NK-92 treated with Interleukin-12 subunit alpha and Interleukin-12 subunit beta, amount 100 ng/mL, for 24 hours (cell line): Measurements from ENCODE around the gene HOXB3.

Experiments used
- DNase-seq: peaks from one replicate; lab custom pipeline; 2025; lab: John Stamatoyannopoulos, UW

HOXB3 gene

DNA sequence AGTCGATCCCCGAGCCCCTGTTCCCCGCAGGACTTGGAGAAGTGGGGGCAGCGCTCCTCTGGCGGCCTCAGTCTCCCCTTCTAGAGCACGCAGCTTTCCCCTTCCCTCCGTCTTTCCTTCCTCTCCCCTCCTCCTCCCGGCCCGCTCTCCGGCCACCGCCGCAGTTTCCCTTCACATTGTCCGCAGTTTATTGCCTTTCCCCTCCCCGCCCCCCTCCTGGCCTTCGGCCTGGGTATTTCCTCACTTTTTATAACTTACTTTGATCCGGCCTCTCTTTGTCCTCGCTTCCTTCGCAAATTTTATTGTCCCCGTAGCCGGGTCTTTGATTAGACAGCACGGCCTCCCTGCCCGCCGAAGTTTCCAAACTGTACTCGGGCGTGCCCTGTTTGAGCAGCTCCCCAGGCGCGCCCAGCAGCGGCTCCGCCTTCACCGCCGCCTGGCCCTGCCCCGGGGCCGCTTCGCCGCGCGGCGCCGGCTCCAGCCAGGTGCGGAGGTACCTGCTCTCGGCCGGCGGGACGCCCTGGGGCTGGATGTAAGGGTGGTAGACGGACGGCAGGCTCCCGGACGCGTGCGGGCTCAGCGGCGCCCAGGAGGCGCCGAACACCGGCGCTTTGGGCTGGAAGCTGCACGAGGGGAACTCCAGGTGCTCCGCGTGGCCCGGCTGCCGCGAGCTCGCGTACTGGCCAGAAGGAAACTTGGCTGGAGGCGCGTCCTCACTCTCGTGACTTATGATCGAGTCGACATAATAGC lies 35.6 kb upstream of the HOXB3 start:
- DNase-seq = no peak

DNA sequence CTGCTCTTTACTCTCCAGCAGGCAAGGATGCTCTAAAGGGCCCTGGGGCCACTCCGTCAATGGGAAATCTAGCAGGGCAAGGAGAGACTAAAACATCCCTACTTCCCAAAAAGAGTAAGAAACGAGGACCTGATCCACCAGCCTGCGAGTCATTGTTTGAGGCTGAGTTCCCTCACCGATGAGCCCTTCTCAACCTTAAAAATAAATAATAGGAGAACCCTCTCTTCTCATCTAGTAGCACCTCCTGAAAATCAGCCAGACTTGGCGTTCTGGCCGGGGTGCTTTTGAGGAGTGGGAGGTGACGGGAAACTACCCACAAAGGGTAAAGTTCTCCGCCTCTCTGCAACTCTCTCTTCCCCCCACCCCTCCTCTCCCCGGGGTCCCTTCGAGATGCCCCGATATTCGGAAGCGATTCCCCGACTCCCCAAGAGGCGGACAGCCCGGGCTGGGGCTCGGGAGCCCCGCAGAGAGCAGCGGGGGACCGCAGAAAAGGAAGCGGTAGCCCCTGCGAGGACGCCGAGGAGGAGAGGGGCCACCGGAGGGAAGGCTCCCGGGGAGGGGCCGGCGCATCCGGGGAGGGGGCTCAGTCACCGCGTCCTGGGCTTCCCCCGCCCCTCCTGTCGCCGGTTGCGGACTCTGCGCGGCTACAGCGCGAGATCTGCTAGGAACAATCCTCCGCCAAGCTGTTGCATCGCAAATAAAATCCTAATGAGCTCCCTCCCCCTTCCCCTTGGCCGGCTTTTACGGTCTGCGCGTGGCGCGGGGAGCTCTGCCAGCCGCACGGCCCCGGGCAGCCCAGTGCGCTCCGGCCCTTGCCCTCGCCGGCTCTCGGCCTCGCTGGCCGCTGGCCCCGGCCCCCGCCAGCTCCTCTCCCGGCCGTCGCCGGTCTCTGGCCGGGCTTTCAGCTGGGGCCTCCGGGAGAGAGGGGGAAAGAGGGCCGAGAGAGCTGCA lies 34.8 kb upstream of the HOXB3 start:
- no peak for DNase-seq

DNA sequence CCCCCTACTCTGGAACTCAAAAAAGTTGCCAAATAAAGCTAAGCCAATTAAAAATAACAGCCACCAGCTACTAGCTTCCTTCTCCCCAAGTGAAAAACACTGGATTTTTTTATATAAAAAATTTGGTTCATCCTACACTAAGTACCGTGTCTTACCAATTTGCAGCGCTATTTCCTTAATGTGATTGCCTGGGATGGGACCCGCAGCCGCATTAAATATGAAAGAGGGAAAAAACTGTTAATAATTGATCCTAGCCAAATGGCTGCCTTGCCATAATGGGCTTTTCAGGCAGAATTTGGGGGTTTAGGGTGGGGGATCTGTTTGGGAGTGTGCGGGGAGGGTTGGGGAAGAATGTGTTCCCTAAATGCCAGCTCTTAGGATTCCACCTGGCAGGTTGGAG lies 34.1 kb upstream of the HOXB3 start:
- no peak for DNase-seq

DNA sequence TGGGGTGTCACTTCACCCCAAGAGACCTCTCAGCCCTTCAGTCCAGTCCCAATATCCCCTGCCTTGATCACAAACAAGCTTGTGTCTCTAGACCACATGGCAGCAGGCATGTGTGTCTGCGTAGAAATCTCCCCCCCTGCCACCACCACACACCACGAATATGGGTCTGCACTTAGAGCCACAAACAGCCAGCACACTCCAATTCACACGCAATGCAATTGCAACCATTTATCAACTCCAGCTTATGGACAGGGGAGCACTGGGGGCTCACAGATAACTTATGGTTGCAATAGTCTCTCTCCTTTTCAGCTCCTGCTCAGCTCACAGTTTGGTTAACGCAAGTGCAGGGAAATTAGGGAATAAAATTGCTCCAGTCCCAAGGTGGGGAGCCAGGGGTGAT lies 33.5 kb upstream of the HOXB3 start:
- no peak for DNase-seq

DNA sequence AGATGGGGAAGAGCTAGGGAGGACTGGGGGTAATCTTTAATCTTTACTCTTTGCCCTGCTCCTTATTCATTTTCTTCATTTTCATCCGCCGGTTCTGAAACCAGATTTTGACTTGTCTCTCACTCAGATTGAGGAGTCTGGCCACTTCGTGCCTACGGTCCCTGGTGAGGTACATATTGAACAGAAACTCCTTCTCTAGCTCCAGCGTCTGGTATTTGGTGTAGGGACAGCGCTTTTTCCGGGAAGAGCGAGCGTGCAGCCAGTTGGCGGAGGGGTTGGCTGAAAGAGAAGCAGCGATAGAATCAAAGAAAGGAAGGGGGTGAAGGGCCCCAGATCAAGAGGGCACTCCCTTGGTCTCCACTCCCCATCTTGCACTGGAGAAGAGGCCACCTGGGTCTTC lies 32.8 kb upstream of the HOXB3 start:
- DNase-seq = no peak

DNA sequence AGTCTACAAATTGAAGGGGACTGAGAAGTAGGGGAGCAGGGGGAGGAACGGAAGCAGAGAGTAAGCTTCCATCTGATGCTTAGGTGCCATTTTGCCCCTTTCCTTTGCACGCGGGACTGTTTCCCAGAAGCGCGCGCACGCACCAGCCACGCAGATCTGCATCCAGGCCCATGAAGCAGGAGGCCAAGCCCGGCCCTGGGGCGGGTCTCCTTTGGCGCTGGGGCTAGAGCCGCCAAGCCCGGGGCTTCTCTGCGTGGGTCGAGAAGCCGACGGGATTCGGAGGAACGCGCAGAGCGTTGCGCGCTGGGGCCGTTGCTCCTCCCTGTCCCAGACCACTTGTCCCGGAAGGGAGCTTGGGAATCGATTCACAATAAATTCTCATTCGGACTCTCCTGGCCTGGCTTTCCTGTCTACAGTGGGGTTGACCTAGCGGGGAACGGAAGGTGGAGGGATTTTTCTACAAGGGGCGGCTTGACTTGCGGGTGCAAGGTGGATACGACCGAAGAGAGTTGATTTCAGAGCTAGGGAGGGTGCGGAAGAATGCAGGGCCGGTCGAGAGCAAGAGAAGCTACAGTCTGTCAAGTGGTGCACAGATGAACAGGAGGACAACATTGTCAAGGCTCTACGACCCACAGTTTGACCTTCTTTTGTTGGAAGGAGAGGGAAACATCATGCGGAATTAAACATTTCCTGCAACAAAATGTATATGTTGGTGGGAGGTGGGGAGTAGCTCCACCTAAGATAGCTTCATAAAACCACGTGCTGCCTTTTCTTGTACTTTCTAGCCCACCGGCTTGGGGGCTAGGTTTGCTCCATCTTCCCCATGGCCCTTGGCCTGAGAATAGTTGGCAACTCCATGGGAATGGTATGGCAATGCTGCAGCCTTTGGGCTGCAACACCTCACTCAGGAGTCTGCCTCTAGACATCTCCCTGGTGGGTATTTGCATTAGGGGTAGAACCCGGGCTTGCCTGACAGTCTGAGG lies 31.7 kb upstream of the HOXB3 start:
- DNase-seq = no peak

DNA sequence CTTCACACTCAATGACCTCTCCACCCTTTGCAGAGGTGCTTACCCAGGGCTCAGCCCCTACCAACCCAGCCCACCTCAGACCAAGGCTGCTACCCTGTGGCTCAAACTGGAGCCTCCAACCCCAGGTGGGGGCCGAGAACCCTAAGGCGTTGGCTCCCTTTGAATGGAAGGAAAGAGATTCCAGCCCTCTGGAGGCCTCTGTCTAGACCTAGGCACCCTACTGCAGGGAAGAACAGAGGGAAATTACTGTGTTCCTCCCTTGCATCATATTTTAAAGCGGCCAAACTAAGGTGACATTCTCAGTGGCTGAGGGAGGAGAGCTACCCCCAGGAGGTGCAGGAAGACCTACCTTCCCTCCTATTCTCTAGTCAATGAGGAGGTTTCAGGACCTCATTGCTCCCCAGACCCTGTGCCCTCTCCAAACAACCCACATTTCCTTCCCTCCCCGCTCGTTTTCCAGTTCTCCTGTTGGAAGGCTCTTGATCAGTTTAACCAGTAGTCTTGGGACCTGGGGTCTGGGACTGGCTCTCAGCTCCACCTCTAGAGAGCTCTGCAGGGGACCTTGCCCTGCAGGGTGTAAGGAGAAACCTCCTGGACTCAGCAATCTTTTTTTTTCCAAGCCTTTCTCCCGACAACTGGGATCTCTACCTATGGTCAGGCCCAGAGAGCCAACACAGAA lies 30.6 kb upstream of the HOXB3 start:
- DNase-seq = no peak

DNA sequence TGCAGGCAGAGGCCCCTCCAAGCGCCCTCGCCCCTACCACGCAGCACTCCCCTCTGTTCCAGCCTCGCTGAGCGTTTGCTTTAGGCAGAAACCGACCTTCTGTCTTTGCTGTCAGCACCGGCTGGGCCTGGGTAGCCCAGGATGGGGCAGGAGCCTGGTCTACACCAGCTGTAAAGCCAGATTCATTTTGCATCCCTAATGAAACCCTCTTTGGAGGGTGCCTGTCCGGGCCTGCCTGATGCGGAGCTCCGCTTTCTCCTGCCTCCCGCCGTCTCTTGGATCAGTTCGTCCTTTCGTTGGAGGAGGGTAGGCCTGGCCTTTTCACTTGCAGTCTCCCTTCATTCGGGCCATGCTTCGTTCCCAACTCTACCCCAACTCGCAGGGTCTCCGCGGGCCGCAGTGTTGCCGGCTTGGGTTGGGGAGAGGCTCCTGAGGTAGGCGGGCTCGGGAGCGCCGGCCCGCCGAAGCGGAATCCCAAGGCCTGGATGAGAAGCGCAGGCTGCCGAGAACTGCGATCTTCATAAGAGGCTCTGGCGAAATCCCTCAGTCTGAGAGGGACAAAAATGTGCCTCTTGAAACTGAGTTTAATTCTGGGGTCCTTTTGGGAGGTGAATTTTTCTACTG lies 29.9 kb upstream of the HOXB3 start:
- no peak for DNase-seq

DNA sequence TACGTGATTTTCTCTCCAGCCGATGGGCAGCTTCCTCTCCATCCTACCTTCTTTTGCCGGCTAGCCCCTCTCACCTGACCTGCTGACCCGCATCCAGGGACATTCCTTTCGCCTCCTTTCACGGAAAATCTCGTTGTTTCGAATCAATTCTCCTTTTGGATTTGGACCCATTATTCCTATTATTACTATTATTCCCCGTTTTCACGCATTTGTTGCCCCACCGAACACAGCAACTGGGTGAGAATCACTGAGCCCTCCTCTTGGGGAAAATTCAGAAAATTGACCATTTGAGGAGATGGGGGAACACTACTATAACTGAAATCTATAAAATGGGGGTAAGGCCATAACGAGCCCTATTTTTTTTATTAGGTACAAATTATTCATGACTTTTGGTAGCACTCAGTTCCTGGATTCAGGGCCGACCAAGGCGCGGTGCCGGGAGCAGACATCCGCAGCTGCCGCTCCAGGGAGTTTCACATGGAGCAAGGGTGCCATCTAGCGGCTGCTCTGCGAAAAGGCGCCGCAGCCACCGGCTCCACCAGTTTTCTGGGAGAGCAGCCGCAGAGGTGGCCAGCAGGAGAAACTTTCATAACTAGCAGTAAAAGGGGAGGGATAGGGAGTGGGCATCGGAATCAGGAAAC lies 28.3 kb upstream of the HOXB3 start:
- DNase-seq = peak; percentile 61

DNA sequence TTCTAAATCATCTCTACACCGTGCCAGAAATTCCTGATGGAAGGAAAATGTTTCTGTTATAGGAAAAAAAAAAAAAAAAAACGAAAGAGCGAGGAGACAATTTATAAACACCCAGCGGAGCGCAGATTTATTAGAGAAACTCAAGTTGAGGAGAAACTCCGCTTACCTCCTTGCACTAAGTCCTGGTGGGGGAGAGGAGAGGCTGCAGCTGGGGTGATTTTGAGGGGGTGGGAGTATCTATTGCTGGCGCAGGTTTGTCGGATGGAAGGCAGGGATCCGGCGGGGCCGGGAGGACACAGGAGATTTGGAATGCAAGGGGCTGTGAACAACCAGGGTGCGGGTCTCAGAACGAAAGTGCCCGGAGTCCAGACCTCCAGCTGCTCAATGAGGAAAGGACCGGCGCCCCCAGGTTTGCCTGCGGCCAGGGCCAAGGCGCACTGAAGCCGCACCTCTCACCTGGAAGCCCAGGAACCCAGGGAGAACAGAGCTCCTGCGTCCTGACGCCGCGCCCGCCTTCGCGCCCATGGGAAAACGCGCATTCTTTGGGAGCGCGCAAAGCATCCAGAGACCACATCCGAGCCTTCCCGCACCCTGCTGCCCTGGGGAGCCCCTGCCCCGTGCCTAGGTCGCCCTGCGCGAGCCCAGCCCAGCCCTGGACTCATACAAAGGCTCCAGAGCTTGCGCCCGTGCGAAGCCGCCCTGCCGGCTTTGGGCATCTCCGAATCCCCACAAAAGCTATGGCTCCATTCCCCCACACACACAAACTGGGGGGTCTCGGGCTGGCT lies 27.6 kb upstream of the HOXB3 start:
- DNase-seq = no peak

DNA sequence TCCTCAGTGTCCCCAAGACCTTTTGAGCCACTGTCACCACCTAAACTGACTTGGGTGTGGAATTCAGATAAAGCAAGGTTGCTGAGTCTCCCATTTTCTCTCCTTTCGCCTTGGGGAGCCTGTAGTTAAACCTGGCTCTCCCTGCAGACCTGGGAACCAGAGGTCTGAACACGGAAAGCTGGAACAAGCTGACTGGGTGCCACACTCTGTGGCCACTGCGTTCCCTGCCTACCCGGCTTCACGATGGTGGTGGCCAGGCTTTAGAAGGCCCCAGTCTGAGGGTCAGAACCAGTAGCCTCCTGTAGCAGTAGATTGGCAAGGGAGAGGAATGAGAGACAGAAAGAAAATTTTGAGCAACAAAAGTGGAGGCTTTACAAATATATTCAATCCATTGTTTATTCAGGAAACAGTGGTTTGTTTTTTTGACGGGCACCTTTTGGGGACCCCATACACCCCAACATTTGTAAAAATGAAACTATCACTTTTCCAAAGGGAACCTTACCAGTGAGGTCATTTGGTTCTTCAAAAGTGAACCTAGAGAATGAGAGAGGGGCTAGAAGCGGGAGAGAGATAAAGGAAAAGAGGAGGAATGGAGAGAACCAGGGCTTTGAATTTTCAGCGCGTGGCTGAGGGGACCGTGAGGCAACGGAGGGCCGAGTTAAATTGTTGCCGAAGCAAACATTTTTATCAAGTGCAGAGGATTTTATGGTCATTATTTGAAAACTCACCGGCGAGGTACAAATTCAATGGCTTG lies 26.9 kb upstream of the HOXB3 start:
- DNase-seq = no peak

DNA sequence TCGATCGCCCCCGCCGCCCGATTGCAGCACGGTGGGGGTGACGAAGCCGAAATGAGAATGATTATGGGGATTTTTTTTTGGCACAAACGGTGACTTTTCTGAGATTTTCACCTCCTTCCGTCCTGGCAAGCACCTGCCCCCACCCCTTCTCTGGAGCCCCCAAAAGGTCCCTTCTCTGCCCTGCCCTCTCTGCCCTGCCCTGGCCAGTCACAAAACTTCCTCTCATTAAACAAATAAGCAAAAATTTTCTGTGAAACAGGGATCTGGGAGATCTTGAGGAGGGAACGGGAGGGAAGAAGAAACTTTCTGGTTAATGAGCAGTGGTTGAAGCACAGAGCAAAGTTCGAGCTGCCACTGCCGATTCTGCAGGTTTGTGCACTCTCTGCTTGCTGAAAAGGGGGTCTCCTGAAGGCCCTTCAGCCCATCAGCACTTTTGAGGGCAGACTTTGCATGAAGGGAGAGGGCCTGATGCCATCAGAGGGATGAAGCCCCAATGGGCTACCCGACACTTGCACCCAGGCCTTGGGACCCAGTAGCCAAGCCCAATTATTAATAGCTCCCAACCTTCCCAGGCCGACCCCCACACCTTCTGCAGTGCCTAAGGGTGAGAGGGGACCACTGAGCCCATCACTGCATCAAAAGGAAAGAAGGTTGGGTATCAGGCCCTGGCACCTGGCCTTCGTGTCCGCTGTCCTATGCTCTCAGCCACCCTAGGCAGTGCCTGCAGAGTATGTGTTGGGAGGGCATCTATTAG lies 26.1 kb upstream of the HOXB3 start:
- DNase-seq = no peak

DNA sequence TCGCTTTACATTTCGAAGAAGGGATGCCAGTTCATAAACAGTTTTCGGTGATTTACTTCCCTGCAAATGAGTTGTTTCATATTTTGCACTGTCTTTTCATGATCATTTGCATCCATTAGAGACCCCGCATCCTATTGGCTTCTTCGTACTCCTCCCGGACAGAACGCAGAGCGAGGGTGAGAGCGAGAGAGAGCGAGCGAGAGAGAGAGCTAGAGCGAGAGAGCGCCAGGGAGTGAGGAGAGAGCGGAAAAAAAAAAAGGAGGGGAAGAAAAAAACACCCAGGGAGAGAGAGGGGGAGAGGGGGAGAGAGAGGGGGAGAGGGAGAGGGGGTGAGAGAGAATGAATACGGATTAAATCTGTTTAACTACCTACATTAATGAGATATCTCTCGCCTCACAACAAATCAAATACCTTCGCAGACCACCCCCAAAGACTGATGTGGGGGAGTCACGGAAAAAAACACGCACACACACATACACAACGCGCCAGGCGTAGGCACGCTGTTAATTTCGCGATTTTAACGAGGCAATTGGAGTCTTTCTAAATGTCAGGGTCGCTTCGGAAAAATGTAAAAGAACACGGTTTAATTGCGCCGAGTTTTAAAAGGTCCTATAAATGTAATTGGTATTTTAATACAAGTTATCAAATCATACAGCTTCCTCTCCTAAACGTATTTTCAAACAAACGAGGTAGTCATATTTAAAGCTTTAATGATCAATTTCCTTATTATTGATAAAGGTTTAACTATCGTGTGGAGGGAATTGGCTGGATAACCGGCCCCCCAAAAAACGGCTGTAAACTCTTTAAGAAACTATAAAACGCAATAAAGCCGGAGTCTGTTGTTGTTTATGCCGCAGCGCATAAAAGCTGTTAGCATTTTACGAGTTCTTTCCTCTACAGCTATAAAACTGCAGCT lies 25.3 kb upstream of the HOXB3 start, which contains the start of gene HOXB8:
Gene HOXB8, minus strand, starts transcription at position 246 of the 916 bp plus-strand sequence. CDS start 588 bp downstream, outside the sequence.
- DNase-seq = no peak

DNA sequence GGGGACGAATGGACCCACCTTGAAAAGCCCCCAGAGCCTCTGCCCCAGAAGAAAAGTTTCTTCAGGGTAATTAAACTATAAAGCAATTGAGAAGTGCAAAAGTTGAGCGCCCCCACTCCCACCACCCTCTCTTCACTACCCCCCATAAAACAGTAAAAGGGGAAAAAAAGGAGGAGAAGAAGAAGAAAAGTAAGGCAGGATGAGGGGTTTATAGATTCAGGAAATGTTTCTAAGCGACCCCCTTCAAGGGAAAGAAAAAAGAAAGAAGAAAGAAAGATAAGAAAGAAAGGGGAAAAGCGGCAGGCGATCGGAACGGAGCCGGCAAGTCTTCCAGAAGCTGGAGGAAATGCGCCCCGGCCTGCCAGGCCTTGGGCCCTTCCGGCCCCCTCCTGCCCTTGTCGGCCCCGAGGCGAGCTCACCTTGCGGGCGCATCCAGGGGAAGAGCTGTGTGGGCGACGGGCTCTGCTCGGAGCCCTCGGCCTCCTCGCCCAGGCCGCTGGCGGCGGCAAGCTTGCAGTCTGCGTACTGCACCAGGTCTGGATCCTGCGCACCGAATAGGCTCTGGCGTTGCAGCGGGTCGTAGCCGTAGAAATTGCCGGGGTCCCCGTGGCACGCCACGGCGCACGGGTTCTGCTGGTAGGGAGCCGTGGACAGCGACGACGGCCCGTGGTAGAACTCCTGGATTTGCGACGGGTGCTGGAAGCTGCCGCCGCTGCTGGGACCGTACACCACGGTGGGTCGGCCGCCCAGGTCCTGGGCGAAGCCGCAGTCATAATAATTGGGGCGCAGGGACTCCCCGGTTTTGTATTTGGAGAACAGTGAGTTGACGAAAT lies 24.0 kb upstream of the HOXB3 start:
- no peak for DNase-seq

DNA sequence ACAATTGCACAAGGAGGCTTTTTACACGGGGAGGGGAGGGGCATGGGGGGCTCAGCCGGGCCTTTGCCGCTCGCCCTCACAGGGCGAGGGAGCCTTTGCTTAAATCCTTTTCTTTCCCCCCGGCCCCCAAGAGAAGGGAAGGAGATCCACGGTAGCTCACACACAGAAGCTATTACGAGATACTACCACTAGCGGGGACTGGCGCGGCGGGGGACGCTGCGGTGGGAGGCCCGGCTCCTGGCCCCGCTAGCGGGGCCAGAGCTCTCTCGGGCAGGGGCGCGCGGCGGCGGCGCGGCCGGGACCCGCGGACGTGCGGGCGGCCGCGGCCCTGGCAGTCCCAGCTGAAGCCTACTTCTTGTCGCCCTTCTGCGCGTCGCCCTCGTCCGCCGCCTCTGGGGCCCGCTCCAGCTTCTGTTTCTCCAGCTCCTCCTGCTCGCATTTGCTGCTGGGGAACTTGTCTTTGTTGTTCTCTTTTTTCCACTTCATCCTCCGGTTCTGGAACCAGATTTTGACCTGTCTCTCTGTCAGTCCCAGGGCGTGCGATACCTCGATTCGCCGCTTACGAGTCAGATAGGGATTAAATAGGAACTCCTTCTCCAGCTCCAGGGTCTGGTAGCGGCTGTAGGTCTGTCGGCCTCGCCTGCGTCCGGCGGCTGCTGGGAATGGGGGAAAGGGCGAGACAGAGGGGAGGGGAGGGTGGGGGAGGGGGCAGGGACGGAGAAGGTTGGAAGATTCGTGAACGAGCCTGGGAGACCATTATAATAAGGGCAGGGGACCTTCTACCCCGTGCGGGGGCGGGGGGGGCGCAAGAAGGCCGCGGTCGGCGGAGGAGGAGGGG lies 23.0 kb upstream of the HOXB3 start:
- no peak for DNase-seq
